ENCODE results near the gene DPP10. TPM values are rescaled to one million over a fixed set of nuclear protein-coding genes. Genes with fewer than 3 reads are reported as not detected.

The DPP10 gene
- total and polyA plus RNA-seq, 8 donors = 0.68 to 8.2 (median 4.7) TPM

GRCh38 chr2:115484486-115484885, 1042.0 kb downstream of the DPP10 start:
- Histone ChIP-seq H3K4me3 (no peak overlapping the region), H3K4me1 (no peaks in the 10 kb centered on the region), H3K27me3 (no peaks in the 10 kb centered on the region), H3K9me3 (peaks cover 0 to 4% of the 10 kb centered on the region in 2 donors), H3K36me3 (no peaks in the 10 kb centered on the region), H3K27ac (no peak overlapping the region)
- no peak for ATAC-seq
- intact Hi-C loops (cut with DNase I) = no loop called here
- no peak for TF ChIP-seq CTCF (IDR thresholded peaks at IDR 0.05)
- no peak for DNase-seq

- Histone ChIP-seq H3K9me3 (peaks cover 0 to 4% of the 10 kb centered on the region in 2 donors), H3K27me3 (no peaks in the 10 kb centered on the region), H3K4me1 (no peaks in the 10 kb centered on the region), H3K4me3 (no peak overlapping the region), H3K36me3 (no peaks in the 10 kb centered on the region), H3K27ac (no peak overlapping the region)
- intact Hi-C loops (cut with DNase I) = no loop called here
- DNase-seq (no peak), ATAC-seq (no peak)
- TF ChIP-seq CTCF (IDR thresholded peaks at IDR 0.05) = no peak
These were observed 1042.5 kb downstream of the DPP10 start for GRCh38 chr2:115484983-115485382.

GRCh38 chr2:115491186-115491793, 1048.8 kb downstream of the DPP10 start:
- no peak overlapping the region for H3K27ac ChIP-seq
- no peaks in the 10 kb centered on the region for H3K36me3 ChIP-seq
- no peak for ATAC-seq
- H3K9me3 ChIP-seq = peaks cover 0 to 5% of the 10 kb centered on the region in 2 donors
- no peaks in the 10 kb centered on the region for H3K4me1 ChIP-seq
- intact Hi-C loops (cut with DNase I) = no loop called here
- DNase-seq = peak in 1 of 4 donors; percentile 10
- H3K27me3 ChIP-seq = no peaks in the 10 kb centered on the region
- no peak for TF ChIP-seq CTCF (IDR thresholded peaks at IDR 0.05)
- H3K4me3 ChIP-seq = no peak overlapping the region

GRCh38 chr2:115505331-115505730, 1062.9 kb downstream of the DPP10 start:
- no peak for TF ChIP-seq CTCF (IDR thresholded peaks at IDR 0.05)
- Histone ChIP-seq H3K27me3 (no peaks in the 10 kb centered on the region), H3K4me1 (no peaks in the 10 kb centered on the region), H3K27ac (no peak overlapping the region), H3K9me3 (no peaks in the 10 kb centered on the region), H3K36me3 (no peaks in the 10 kb centered on the region), H3K4me3 (no peak overlapping the region)
- DNase-seq (no peak), ATAC-seq (no peak)
- intact Hi-C loops (cut with DNase I) = no loop called here

GRCh38 chr2:115520727-115521126, 1078.3 kb downstream of the DPP10 start:
- Histone ChIP-seq H3K9me3 (no peaks in the 10 kb centered on the region), H3K36me3 (no peaks in the 10 kb centered on the region), H3K4me3 (no peak overlapping the region), H3K27me3 (no peaks in the 10 kb centered on the region), H3K27ac (no peak overlapping the region), H3K4me1 (no peaks in the 10 kb centered on the region)
- ATAC-seq (no peak), DNase-seq (no peak)
- no peak for TF ChIP-seq CTCF (IDR thresholded peaks at IDR 0.05)
- intact Hi-C loops (cut with DNase I) = no loop called here

All from left lung (tissue), 10 donors.